Measurements from ENCODE around the gene SLC5A4. TPM values are rescaled to one million over a fixed set of nuclear protein-coding genes. Genes with fewer than 3 reads are reported as not detected.
"Not testable (repeated sequence)": the region's sequence is repeated elsewhere in the genome, so short reads cannot be mapped to it uniquely, and the experiment has no call there.

SLC5A4 gene
- total RNA-seq, 3 donors from 2014 or later: 0.16 to 1.3 TPM; not detected in 1

DNA sequence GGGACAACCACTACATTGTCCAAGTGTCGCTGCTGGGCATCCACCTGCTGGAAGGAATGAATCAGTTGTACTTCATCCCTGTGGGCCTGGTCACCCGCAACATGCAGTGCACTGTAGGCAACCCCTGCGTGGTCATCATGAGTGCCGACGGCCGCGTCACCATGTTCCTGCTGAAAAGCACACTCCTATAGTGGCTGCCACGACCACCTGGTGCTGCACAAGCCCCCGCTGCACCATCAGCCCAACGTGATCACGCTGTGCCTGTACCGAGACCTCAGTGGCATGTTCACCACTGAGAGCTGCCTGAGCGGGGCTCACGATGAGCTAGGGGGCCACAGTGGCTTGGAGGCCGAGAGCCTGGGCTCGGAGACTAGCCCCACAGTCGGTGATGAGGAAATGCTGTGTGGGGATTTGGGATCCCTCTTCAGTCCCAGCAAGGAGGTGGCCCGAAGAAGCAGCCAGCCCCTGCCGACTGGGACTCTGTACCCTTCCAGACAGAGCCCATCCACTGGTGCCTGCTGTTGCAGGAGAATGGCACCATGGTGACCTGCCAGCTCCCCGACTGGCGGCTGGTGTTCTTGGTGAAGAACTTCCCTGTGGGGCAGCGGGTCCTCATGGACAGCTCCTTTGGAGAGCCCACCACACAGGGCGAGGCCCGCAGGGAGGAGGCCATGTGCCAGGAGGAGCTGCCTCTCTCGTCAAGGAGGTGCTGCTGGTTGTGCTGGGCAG is 15.7 kb upstream of the SLC5A4 start:
- no peak for DNase-seq (ENCODE audit: low spot score in 2 of 2)
- TF ChIP-seq POLR2A (IDR thresholded peaks at IDR 0.05) (no peak), CTCF (IDR thresholded peaks at IDR 0.05) (no peak), POLR2AphosphoS5 (IDR thresholded peaks at IDR 0.05) (no peak)
- Histone ChIP-seq H3K36me3 (no peaks in the 10 kb centered on the region), H3K4me1 (no peaks in the 10 kb centered on the region), H3K9me3 (no peaks in the 10 kb centered on the region), H3K27ac (no peak overlapping the region), H3K4me3 (no peak overlapping the region), H3K27me3 (no peaks in the 10 kb centered on the region)
- intact Hi-C loops (cut with DNase I; ENCODE audit: low total_unique reads): no loop called here

DNA sequence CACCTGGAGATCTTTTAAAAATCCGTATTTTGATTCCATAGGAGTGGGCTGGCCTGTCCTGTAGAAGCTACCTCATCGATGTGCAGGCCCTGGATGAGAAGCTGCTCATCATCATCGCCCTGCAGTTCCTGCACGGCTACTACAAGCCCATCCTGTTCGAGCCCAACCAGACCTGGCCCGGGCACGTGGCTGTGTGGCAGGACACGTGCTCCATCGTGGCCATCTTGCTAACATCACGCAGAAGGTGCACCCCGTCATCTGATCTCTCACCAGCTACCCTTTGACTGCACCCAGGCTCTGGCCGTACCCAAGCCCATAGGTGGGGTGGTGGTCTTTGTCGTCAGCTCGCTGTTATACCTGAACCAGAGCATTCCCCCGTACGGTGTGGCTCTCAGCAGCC is 14.2 kb upstream of the SLC5A4 start:
- intact Hi-C loops (cut with DNase I; ENCODE audit: low total_unique reads): no loop called here
- DNase-seq (ENCODE audit: low spot score in 2 of 2): no peak
- no peaks in the 10 kb centered on the region for H3K4me1 ChIP-seq

DNA sequence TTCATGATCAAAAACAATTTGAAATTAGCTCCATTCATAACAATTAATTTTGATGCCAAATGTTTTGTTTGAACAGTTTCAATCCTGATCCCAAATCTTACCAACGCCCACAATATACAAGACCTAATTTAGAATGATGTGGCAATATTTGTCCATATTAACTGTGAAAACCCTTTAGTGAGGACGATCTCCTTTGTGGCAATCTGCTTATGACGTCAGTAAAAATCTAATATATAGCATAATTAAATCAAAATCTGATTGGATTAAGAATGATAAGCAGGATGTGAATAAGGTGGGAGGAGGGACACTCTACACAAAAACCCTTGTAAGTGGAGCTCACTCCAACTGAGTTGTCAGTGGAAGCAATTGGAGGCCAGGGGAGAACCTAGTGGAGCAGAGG is 11.9 kb upstream of the SLC5A4 start:
- no peaks in the 10 kb centered on the region for H3K27me3 ChIP-seq
- no peaks in the 10 kb centered on the region for H3K9me3 ChIP-seq
- intact Hi-C loops (cut with DNase I; ENCODE audit: low total_unique reads): no loop called here
- TF ChIP-seq POLR2AphosphoS5 (IDR thresholded peaks at IDR 0.05): no peak
- TF ChIP-seq POLR2A (IDR thresholded peaks at IDR 0.05): no peak
- TF ChIP-seq CTCF (IDR thresholded peaks at IDR 0.05): no peak
- H3K4me1 ChIP-seq: no peaks in the 10 kb centered on the region
- no peaks in the 10 kb centered on the region for H3K36me3 ChIP-seq
- no peak for DNase-seq (ENCODE audit: low spot score in 2 of 2)
- no peak overlapping the region for H3K4me3 ChIP-seq
- no peak overlapping the region for H3K27ac ChIP-seq

More for the DNA sequence above, 14.2 kb upstream of the SLC5A4 start:
- no peaks in the 10 kb centered on the region for H3K9me3 ChIP-seq
- H3K27ac ChIP-seq: no peak overlapping the region
- H3K27me3 ChIP-seq: no peaks in the 10 kb centered on the region
- no peaks in the 10 kb centered on the region for H3K36me3 ChIP-seq
- TF ChIP-seq CTCF (IDR thresholded peaks at IDR 0.05) (no peak), POLR2A (IDR thresholded peaks at IDR 0.05) (no peak), POLR2AphosphoS5 (IDR thresholded peaks at IDR 0.05) (no peak)
- H3K4me3 ChIP-seq: no peak overlapping the region

DNA sequence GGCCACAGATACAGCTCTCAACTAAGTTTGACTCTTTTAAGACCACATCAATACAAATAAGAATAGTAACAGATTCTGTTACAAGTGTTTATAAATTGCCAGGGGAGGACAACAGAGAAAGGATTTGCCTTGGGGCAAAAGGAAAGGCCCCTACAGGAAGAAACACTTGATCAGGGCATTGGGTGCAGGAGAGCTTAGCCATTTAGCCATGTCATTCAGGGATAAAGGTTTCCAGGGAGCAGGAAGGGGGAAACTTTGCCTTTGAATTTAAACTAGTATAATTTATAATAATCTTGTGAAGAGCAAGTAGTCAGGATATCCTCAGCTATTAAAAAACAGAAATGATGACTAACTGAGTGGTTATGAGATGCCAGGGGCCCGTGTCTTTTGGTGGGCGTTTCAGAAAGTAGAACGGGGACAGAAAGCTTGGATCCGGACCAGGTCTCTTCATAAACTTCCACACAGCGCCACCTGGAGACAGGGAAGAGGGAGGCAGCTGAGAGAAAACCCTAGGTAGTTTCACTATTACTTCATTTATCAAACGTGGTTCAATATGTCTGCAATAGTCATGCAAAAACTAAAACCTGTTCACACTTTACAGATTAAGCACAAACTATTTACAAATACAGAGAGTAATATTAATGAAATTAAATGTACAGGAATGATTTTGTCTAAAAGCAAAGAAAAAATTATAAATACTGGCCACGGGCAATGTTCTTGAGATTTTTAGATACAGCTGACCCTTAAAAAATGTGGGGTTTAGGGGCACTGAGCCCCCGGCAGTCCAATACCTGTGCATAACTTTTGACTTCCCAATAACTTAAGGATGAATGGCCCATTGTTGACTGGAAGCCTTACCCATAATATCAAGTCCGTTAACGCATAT is 11.0 kb upstream of the SLC5A4 start:
- Histone ChIP-seq H3K27ac (no peak overlapping the region), H3K4me3 (peak overlapping the region in 2 of 3 donors; percentile 6 to 21), H3K36me3 (no peaks in the 10 kb centered on the region), H3K27me3 (no peaks in the 10 kb centered on the region), H3K9me3 (no peaks in the 10 kb centered on the region), H3K4me1 (no peaks in the 10 kb centered on the region)
- DNase-seq (ENCODE audit: low spot score in 2 of 2): peak in 1 of 2 donors; percentile 33
- intact Hi-C loops (cut with DNase I; ENCODE audit: low total_unique reads): no loop called here
- TF ChIP-seq POLR2AphosphoS5 (IDR thresholded peaks at IDR 0.05): no peak
- peak; percentile 38 to 68 (median 63) for TF ChIP-seq CTCF (IDR thresholded peaks at IDR 0.05)
- TF ChIP-seq POLR2A (IDR thresholded peaks at IDR 0.05): no peak

- H3K9me3 ChIP-seq; H3K27ac ChIP-seq; DNase-seq (ENCODE audit: low spot score in 2 of 2); H3K4me1 ChIP-seq; H3K36me3 ChIP-seq; H3K27me3 ChIP-seq; H3K4me3 ChIP-seq; intact Hi-C loops (cut with DNase I; ENCODE audit: low total_unique reads): not testable (repeated sequence)
These were observed 8.5 kb upstream of the SLC5A4 start for GRCh38 chr22:32263678-32264077.
